ENCODE measurements around the gene ATG9A.

GRCh38 chr2:219205165-219205538, 24.3 kb downstream of the ATG9A start:
- TF ChIP-seq, protein P1, sequence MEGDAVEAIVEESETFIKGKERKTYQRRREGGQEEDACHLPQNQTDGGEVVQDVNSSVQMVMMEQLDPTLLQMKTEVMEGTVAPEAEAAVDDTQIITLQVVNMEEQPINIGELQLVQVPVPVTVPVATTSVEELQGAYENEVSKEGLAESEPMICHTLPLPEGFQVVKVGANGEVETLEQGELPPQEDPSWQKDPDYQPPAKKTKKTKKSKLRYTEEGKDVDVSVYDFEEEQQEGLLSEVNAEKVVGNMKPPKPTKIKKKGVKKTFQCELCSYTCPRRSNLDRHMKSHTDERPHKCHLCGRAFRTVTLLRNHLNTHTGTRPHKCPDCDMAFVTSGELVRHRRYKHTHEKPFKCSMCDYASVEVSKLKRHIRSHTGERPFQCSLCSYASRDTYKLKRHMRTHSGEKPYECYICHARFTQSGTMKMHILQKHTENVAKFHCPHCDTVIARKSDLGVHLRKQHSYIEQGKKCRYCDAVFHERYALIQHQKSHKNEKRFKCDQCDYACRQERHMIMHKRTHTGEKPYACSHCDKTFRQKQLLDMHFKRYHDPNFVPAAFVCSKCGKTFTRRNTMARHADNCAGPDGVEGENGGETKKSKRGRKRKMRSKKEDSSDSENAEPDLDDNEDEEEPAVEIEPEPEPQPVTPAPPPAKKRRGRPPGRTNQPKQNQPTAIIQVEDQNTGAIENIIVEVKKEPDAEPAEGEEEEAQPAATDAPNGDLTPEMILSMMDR (IDR thresholded peaks at IDR 0.05; ENCODE audit: insufficient read depth, low read length, poor library complexity, severe bottlenecking): no peak
- TF ChIP-seq EZH2phosphoT487 (conservative IDR thresholded peaks at IDR 0.05; ENCODE audit: low read length): no peak

Data from SU-DHL-6 (cell line).